ACC112 (cell line): ENCODE data around the gene CYP4V2.
A peak's percentile ranks its signal among the peaks of the same experiment; 100 is the strongest.

ENCODE experiments used
- H2AFZ ChIP-seq: fragments of 200-600 bp; sonication (generic); one replicate; pipeline ENCODE4 v1.6.0; 2017; ENCODE audit warnings: antibody characterized with exemption, low read length; ENCODE audit not compliant: unreplicated experiment
- H3K27ac ChIP-seq: fragments of 200-600 bp; sonication (generic); 2 replicates; pipeline ENCODE4 v1.5.1; 2014; ENCODE audit warnings: low read depth, mild to moderate bottlenecking, antibody characterized with exemption, low read length, moderate library complexity
- H3K27me3 ChIP-seq: fragments of 200-600 bp; sonication (generic); 2 replicates; pipeline ENCODE4 v1.6.1; 2014; ENCODE audit warnings: mild to moderate bottlenecking, antibody characterized with exemption, low read length, moderate library complexity, mixed read lengths; ENCODE audit not compliant: insufficient read depth
- H3K36me3 ChIP-seq: fragments of 200-600 bp; sonication (generic); 2 replicates; pipeline ENCODE4 v1.6.1; 2016; ENCODE audit warnings: mild to moderate bottlenecking, antibody characterized with exemption, low read length, moderate library complexity, mixed read lengths; ENCODE audit not compliant: insufficient read depth
- H3K4me1 ChIP-seq: fragments of 200-600 bp; sonication (generic); one replicate; pipeline ENCODE4 v1.6.1; 2016; ENCODE audit warnings: low read length, mixed read lengths; ENCODE audit not compliant: insufficient read depth, unreplicated experiment, control insufficient read depth
- H3K4me3 ChIP-seq: fragments of 200-600 bp; sonication (generic); 2 replicates; pipeline ENCODE4 v1.5.1; 2014; ENCODE audit warnings: mild to moderate bottlenecking, low read depth, low read length
- H3K79me2 ChIP-seq: fragments of 200-600 bp; sonication (generic); one replicate; pipeline ENCODE4 v1.6.0; 2016; ENCODE audit warnings: low read length; ENCODE audit not compliant: control insufficient read depth, unreplicated experiment, insufficient read depth

The CYP4V2 gene

GRCh38 chr4:186249785-186250754 is 58.7 kb downstream of the CYP4V2 start:
- no peak overlapping the region for H3K4me3 ChIP-seq
- H3K27ac ChIP-seq, result no peak overlapping the region
- H2AFZ ChIP-seq, result no peak overlapping the region
- H3K79me2 ChIP-seq, result no peaks in the 10 kb centered on the region
- H3K4me1 ChIP-seq, result no peaks in the 10 kb centered on the region
- H3K36me3 ChIP-seq, result no peaks in the 10 kb centered on the region
- H3K27me3 ChIP-seq, result no peaks in the 10 kb centered on the region

- Histone ChIP-seq H3K4me3 (no peak overlapping the region), H2AFZ (no peak overlapping the region), H3K79me2 (no peaks in the 10 kb centered on the region), H3K27ac (no peak overlapping the region), H3K27me3 (no peaks in the 10 kb centered on the region), H3K36me3 (no peaks in the 10 kb centered on the region), H3K4me1 (no peaks in the 10 kb centered on the region)
Measured at GRCh38 chr4:186250760-186251159, 59.4 kb downstream of the CYP4V2 start.

GRCh38 chr4:186255122-186255521 is 63.8 kb downstream of the CYP4V2 start:
- H3K4me1 ChIP-seq, result peaks cover 2% of the 10 kb centered on the region
- H3K36me3 ChIP-seq, result no peaks in the 10 kb centered on the region
- H2AFZ ChIP-seq, result no peak overlapping the region
- no peaks in the 10 kb centered on the region for H3K27me3 ChIP-seq
- no peaks in the 10 kb centered on the region for H3K79me2 ChIP-seq
- no peak overlapping the region for H3K27ac ChIP-seq
- no peak overlapping the region for H3K4me3 ChIP-seq

GRCh38 chr4:186258216-186258811 is 66.9 kb downstream of the CYP4V2 start:
- peaks cover 9% of the 10 kb centered on the region for H3K4me1 ChIP-seq
- no peaks in the 10 kb centered on the region for H3K36me3 ChIP-seq
- no peaks in the 10 kb centered on the region for H3K79me2 ChIP-seq
- no peak overlapping the region for H3K4me3 ChIP-seq
- no peaks in the 10 kb centered on the region for H3K27me3 ChIP-seq
- no peak overlapping the region for H2AFZ ChIP-seq
- no peak overlapping the region for H3K27ac ChIP-seq

GRCh38 chr4:186260117-186260503 is 68.7 kb downstream of the CYP4V2 start:
- H3K27me3 ChIP-seq, result no peaks in the 10 kb centered on the region; the same call in 1 of the 2 replicates
- no peaks in the 10 kb centered on the region for H3K36me3 ChIP-seq
- no peak overlapping the region for H3K4me3 ChIP-seq
- no peak overlapping the region for H2AFZ ChIP-seq
- H3K4me1 ChIP-seq, result peaks cover 9% of the 10 kb centered on the region
- no peaks in the 10 kb centered on the region for H3K79me2 ChIP-seq
- H3K27ac ChIP-seq, result peak overlapping the region; percentile 56; the same call in 1 of the 2 replicates
